ENCODE data around the gene EXOSC5.

EXOSC5 gene

DNA sequence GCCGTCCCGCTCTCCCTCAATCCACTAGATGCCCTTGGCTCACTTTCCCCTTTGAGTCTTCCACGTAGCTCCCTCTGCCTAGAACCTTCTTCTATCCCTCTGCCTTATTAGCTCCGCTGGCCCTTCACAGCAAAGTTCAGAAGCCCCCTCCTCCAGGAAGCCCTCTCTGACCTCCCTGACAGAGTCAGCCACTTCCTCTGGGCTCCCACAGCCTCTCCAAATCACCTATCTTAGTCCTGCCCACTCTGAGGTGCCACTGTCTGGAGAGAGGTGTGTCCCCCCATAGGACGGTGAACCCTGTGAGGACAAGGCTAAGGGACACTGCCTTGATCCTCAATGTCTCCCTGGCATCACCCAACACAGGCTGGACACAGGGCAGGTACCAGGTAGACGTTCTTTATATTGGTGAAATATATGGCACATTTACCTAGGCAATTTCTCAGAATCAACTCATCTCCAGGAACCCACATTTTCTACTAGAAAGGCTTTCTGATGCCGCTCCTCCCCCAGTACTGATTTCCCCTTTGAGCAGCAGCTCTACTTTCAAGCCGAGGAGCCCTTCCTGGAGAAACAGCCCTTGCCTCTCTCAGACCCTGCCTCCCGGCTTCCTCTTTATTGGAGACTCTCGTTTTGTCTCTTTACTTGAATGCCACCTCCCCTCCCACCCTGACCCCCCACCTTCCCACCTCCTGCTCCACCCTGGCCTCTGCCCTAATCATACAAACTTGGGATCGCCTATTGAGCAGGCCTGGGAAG, 40.0 kb downstream of the EXOSC5 start:
- no peak for DNase-seq
- Histone ChIP-seq H3K27ac (no peak overlapping the region), H3K36me3 (replicated peaks) (no peaks in the 10 kb centered on the region), H3K27me3 (replicated peaks) (no peaks in the 10 kb centered on the region), H3K4me3 (ENCODE audit: low read depth, low read length) (no peak overlapping the region)
- TF ChIP-seq, protein P1, sequence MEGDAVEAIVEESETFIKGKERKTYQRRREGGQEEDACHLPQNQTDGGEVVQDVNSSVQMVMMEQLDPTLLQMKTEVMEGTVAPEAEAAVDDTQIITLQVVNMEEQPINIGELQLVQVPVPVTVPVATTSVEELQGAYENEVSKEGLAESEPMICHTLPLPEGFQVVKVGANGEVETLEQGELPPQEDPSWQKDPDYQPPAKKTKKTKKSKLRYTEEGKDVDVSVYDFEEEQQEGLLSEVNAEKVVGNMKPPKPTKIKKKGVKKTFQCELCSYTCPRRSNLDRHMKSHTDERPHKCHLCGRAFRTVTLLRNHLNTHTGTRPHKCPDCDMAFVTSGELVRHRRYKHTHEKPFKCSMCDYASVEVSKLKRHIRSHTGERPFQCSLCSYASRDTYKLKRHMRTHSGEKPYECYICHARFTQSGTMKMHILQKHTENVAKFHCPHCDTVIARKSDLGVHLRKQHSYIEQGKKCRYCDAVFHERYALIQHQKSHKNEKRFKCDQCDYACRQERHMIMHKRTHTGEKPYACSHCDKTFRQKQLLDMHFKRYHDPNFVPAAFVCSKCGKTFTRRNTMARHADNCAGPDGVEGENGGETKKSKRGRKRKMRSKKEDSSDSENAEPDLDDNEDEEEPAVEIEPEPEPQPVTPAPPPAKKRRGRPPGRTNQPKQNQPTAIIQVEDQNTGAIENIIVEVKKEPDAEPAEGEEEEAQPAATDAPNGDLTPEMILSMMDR (IDR thresholded peaks at IDR 0.05; ENCODE audit: low read depth, low read length, missing control alignments), result no peak
- in situ Hi-C loops (cut with HindIII; ENCODE audit: low pct_ligation_motif_present, low sequenced_read_pairs), result no loop called here

DNA sequence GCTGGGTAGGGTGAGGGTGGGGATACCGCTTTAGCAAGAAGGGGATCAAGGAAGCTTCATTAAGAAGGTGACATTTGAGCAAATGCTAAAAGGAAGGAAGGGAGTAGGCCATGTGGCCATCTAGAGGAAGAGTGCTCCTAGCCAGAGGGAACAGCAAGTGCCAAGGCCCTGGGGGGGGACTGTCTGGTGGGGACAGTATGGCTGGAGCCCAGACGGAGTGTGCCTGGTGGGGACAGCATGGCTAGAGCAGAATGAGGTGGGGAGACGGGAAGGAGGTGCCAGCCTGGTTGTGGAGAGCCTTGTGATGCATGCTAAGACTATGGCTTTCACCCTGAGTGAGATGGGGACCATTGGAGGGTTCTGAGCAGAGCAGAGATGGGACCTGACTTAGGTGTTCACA, 41.4 kb downstream of the EXOSC5 start:
- Histone ChIP-seq H3K4me3 (ENCODE audit: low read depth, low read length) (no peak overlapping the region), H3K36me3 (replicated peaks) (no peaks in the 10 kb centered on the region), H3K27ac (no peak overlapping the region), H3K27me3 (replicated peaks) (no peaks in the 10 kb centered on the region)
- in situ Hi-C loops (cut with HindIII; ENCODE audit: low pct_ligation_motif_present, low sequenced_read_pairs), result no loop called here
- TF ChIP-seq, protein P1 (IDR thresholded peaks at IDR 0.05; ENCODE audit: low read depth, low read length, missing control alignments), result no peak
- no peak for DNase-seq

DNA sequence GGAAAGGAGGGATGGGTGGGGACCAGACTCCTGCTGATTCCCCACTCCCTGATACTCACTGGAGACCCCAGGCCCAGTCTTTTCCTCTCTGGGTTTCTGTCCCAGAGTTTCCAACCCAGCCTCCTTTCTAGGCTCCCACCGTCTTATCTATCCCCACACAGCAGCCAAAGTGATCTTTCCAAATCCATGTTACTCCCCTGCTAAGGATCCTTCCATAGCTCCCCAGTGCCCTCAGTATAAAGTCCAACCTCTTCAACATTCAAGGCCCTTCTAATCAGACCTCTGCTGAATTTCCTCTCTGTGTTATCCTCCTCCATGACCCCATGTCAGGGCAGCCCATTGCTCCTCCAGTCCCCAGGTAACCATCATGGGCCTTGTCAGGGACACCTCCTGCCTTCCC, 42.1 kb downstream of the EXOSC5 start:
- TF ChIP-seq, protein P1 (IDR thresholded peaks at IDR 0.05; ENCODE audit: low read depth, low read length, missing control alignments), result no peak
- DNase-seq, result no peak
- Histone ChIP-seq H3K4me3 (ENCODE audit: low read depth, low read length) (no peak overlapping the region), H3K27ac (no peak overlapping the region), H3K36me3 (replicated peaks) (no peaks in the 10 kb centered on the region), H3K27me3 (replicated peaks) (no peaks in the 10 kb centered on the region)
- in situ Hi-C loops (cut with HindIII; ENCODE audit: low pct_ligation_motif_present, low sequenced_read_pairs), result no loop called here

DNA sequence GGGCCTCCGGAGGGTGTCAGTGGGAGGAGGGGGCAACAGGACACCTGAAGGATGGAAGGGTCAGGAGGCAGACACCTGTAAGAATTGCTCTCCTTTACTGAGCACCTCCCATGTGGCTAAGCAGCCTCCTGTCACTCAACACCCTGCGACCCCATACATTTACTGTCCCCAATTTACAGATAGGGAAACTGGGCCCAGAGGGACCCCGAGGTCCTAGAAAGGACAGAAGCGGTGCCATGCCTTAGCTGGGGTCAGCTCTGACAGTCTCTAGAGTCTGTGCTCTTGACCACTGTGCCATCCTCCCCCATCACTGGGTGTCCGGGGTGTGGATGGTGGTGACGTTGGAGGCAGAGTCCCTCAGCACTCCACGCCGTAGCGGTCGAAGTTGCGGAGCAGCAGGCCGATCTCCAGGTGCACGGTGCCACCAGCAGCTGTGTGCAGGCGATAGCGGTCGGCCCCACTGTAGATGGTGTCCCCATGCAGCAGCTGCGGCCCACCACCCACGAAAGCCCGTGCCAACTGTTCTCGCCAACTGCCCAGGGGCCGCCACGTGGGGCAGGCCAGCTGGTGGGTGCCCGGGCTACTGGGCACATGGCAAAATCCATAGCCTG, 42.7 kb downstream of the EXOSC5 start:
- TF ChIP-seq, protein P1 (IDR thresholded peaks at IDR 0.05; ENCODE audit: low read depth, low read length, missing control alignments), result no peak
- DNase-seq, result no peak
- in situ Hi-C loops (cut with HindIII; ENCODE audit: low pct_ligation_motif_present, low sequenced_read_pairs), result no loop called here
- Histone ChIP-seq H3K4me3 (ENCODE audit: low read depth, low read length) (peak overlapping the region; percentile 89), H3K36me3 (replicated peaks) (no peaks in the 10 kb centered on the region), H3K27me3 (replicated peaks) (no peaks in the 10 kb centered on the region), H3K27ac (no peak overlapping the region)

DNA sequence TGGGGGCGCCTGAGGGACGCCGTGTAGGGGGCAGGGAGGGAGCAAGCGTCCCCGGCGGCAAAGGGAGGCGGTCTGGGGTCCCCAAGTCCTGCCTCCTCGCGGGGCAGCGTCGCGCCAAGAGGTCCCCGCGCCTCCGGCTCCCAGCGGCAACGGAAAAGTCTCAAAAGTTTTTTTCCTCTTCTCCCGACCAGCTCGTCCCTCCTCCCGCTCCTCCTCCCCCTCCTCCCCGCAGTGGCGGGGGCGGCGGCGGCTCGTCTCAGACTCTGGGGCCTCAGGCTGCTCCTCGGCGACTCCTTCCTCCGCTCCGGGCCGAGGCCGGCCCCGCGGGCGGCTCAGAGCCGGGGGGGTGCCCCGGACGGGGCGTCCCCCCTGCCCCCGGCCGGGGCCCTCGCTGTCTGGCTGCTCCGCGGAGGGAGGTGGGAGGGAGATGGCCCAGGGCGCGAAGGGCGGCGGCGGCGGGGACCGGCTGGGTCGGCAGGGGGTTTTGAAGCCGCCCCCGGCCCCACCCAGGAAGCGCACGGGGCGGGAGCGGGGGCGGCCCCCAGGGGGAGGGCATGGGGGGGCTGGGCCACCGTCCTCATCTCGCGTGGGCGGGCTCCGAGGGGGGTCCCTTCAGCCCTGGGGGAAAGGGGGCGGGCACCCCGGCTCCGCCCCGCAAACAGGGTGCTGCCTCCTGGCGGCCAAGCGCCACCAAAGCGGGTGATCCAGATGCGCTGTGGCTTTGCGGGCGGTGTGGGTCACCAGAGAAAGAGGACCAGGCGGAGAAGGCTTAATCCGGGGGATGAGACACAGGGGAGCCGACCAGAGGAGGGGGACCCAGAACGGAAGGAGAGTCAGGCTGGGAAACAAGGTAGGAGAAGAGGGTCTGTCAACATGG, 43.5 kb downstream of the EXOSC5 start, which contains the start of gene TGFB1:
Gene TGFB1 (minus strand): TSS at position 457 of the 877 bp plus-strand sequence. CDS start 878 bp downstream, outside the sequence.
- peak; percentile 78 for DNase-seq
- in situ Hi-C loops (cut with HindIII; ENCODE audit: low pct_ligation_motif_present, low sequenced_read_pairs), result no loop called here
- TF ChIP-seq, protein P1 (IDR thresholded peaks at IDR 0.05; ENCODE audit: low read depth, low read length, missing control alignments), result peak; percentile 90

More for the DNA sequence above, 43.5 kb downstream of the EXOSC5 start, which contains the start of gene TGFB1:
- H3K36me3 ChIP-seq (replicated peaks), result peaks cover 6% of the 10 kb centered on the region
- H3K27me3 ChIP-seq (replicated peaks), result no peaks in the 10 kb centered on the region
- peak within 1 kb of the TSS; percentile 68 for H3K27ac ChIP-seq
- peak within 1 kb of the TSS; percentile 89 for H3K4me3 ChIP-seq (ENCODE audit: low read depth, low read length)
